Vagina (tissue), 2 donors: ENCODE results near the gene CSGALNACT2.

ENCODE experiments used
- POLR2A ChIP-seq, 2 donors: fragments of 450-650 bp; IDR thresholded peaks; one replicate each; pipeline ENCODE4 v1.6.1; 2017; ENCODE audit warnings: antibody characterized with exemption in 2 of 2, mild to moderate bottlenecking in 2 of 2, moderate library complexity in 2 of 2
- TF ChIP-seq, protein P1 (sequence below), 3 experiments: fragments of 450-650 bp in 2 of 3; fragments of 200-600 bp in 1 of 3; sonication (generic) in 1 of 3; IDR thresholded peaks; one replicate each; pipeline ENCODE4 v1.5.1; 2017 to 2019; ENCODE audit warnings: antibody characterized with exemption in 3 of 3, mild to moderate bottlenecking in 2 of 3, moderate library complexity in 2 of 3

- TF ChIP-seq, protein P1, sequence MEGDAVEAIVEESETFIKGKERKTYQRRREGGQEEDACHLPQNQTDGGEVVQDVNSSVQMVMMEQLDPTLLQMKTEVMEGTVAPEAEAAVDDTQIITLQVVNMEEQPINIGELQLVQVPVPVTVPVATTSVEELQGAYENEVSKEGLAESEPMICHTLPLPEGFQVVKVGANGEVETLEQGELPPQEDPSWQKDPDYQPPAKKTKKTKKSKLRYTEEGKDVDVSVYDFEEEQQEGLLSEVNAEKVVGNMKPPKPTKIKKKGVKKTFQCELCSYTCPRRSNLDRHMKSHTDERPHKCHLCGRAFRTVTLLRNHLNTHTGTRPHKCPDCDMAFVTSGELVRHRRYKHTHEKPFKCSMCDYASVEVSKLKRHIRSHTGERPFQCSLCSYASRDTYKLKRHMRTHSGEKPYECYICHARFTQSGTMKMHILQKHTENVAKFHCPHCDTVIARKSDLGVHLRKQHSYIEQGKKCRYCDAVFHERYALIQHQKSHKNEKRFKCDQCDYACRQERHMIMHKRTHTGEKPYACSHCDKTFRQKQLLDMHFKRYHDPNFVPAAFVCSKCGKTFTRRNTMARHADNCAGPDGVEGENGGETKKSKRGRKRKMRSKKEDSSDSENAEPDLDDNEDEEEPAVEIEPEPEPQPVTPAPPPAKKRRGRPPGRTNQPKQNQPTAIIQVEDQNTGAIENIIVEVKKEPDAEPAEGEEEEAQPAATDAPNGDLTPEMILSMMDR (IDR thresholded peaks at IDR 0.05) = no peak
- no peak for TF ChIP-seq POLR2A (IDR thresholded peaks at IDR 0.05)
Measured at GRCh38 chr10:43153901-43154300, 15.7 kb downstream of the CSGALNACT2 start.
